ENCODE measurements around the gene MEI1. TPM values are rescaled to one million over a fixed set of nuclear protein-coding genes. Genes with fewer than 3 reads are reported as not detected.
A peak's percentile ranks its signal among the peaks of the same experiment; 100 is the strongest.
"Not testable (repeated sequence)": the region's sequence is repeated elsewhere in the genome, so short reads cannot be mapped to it uniquely, and the experiment has no call there.

The MEI1 gene
- total and polyA plus RNA-seq, 2 donors (not counting 1 experiment from before 2014, with no cell fraction given), result 50.1 to 64.8 TPM

DNA sequence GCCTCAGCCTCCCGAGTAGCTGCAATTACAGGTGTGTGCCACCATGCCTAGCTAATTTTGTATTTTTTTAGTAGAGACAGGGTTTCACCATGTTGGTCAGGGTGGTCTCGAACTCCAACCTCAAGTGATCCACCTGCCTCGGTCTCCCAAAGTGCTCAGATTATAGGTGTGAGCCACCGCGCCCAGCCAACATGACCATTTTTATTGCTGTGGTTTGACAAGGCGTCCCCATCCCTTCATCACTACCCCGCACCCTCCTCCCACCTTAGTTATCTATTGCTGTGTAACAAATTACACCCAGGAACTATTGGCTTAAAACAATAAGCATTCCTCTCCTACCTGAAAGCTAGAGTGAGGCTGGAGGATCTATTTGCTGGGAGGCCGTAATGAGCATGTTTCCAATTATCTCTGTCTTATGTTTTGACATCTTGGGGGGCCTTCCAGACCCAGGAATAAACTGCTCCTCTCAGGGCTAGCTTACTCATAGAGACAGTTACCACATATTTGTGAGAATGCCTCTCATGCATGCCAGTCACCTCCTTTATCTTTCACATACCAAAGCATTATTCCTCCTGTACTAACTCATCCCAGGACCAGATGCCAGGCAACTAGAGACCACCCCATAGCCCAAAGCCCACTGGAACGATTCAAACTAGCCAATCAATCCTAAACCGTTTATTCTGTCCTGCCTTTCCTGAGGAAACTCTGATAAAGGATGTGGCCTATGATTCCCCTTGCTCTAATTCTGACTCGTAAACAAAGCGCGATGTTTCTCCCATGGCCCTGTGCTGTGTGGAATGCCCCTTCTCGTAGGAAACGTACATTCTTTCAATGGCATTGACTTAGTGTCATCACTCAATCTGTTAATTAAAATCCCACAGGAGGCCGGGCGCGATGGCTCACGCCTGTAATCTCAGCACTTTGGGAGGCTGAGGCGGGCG, 30.1 kb upstream of the MEI1 start:
- no peak overlapping the region for H3K4me2 ChIP-seq (replicated peaks; ENCODE audit: low read depth, low read length, poor library complexity, severe bottlenecking)
- intact Hi-C loops (cut with micrococcal nuclease), result loop anchor here (5.0 kb wide), 1 partner anchor 647 kb away; no protein-coding TSS in a partner anchor
- Mint-ChIP-seq H3K4me3 (no peak overlapping the region), H3K9me3 (ENCODE audit: insufficient read depth) (no peaks in the 10 kb centered on the region), H3K27ac (peak overlapping the region; percentile 37), H3K27me3 (no peaks in the 10 kb centered on the region), H3K4me1 (peaks cover 7% of the 10 kb centered on the region)
- H3K36me3 ChIP-seq (replicated peaks in 1 of 2; ENCODE audit: control extremely low read depth in 1 of 2, control insufficient read depth in 1 of 2, extremely low read depth in 1 of 2, insufficient read depth in 2 of 2, low read length in 1 of 2), result peaks cover 5 to 34% of the 10 kb centered on the region in 2 experiments
- H4K20me1 ChIP-seq (ENCODE audit: control insufficient read depth, insufficient read depth, low read length, poor library complexity, severe bottlenecking), result no peaks in the 10 kb centered on the region
- no peak overlapping the region for H3K9ac ChIP-seq (ENCODE audit: low read length)
- H3K27ac ChIP-seq (ENCODE audit: low read length in 2 of 2), result no peak overlapping the region
- no peaks in the 10 kb centered on the region for H3K27me3 ChIP-seq (replicated peaks in 1 of 4; ENCODE audit: control extremely low read depth in 1 of 4, control insufficient read depth in 3 of 4, insufficient read depth in 4 of 4, low read length in 3 of 4)
- H3K9me3 ChIP-seq (ENCODE audit: control extremely low read depth in 1 of 3, control insufficient read depth in 2 of 3, insufficient read depth in 1 of 3, low read length in 2 of 3), result no peaks in the 10 kb centered on the region
- POLR2A ChIA-PET, result interaction anchor here (0.6 to 0.7 kb wide), 2 partner anchors 136 to 275 kb away, joined by 5 to 6 read pairs; no protein-coding TSS in a partner anchor
- no peak for TF ChIP-seq EZH2 (IDR thresholded peaks at IDR 0.05; ENCODE audit: borderline replicate concordance, insufficient read depth, low read depth, low read length, poor library complexity, severe bottlenecking)
- TF ChIP-seq, protein P1, sequence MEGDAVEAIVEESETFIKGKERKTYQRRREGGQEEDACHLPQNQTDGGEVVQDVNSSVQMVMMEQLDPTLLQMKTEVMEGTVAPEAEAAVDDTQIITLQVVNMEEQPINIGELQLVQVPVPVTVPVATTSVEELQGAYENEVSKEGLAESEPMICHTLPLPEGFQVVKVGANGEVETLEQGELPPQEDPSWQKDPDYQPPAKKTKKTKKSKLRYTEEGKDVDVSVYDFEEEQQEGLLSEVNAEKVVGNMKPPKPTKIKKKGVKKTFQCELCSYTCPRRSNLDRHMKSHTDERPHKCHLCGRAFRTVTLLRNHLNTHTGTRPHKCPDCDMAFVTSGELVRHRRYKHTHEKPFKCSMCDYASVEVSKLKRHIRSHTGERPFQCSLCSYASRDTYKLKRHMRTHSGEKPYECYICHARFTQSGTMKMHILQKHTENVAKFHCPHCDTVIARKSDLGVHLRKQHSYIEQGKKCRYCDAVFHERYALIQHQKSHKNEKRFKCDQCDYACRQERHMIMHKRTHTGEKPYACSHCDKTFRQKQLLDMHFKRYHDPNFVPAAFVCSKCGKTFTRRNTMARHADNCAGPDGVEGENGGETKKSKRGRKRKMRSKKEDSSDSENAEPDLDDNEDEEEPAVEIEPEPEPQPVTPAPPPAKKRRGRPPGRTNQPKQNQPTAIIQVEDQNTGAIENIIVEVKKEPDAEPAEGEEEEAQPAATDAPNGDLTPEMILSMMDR (IDR thresholded peaks at IDR 0.05), result no peak
- ATAC-seq (ENCODE audit: low read depth) (no peak), DNase-seq (no peak)
- peaks cover 0 to 13% of the 10 kb centered on the region in 2 donors for H3K4me1 ChIP-seq (ENCODE audit: control insufficient read depth in 2 of 2, insufficient read depth in 2 of 2, low read length in 2 of 2)
- WGBS (ENCODE audit: insufficient coverage), result 92% methylated on average over 14 of the region's 21 CpGs
- peaks cover 23% of the 10 kb centered on the region for H3K79me2 ChIP-seq (ENCODE audit: control insufficient read depth, insufficient read depth, low read length)
- no peak overlapping the region for H3K4me3 ChIP-seq (ENCODE audit: control extremely low read depth in 1 of 5, extremely low read depth in 1 of 5, insufficient read depth in 1 of 5, low read depth in 2 of 5, low read length in 4 of 5)
- H2AFZ ChIP-seq (ENCODE audit: insufficient read depth, low read depth, low read length, poor library complexity, severe bottlenecking), result no peak overlapping the region
- CTCF ChIA-PET, result interaction anchor here (0.6 to 3.1 kb wide), 4 partner anchors 11 to 321 kb away, joined by 3 to 23 read pairs (median 4); partner anchors contain the start of gene MEI1

DNA sequence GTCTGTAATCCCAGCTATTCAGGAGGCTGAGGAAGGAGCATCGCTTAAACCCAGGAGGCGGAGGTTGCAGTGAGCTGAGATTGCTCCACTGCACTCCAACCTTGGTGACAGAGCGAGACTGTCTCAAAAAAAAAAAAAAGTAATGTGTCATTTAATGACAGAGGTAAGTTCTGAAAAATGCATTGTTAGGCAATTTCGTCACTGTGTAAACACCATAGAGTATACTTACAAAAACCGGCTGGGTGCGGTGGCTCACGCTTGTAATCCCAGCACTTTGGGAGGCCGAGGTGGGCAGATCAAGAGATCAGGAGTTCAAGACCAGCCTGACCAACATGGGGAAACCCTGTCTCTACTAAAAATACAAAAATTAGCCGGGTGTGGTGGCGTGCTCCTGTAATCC, 27.2 kb upstream of the MEI1 start:
- Histone ChIP-seq H3K36me3 (replicated peaks in 1 of 2; ENCODE audit: control extremely low read depth in 1 of 2, control insufficient read depth in 1 of 2, extremely low read depth in 1 of 2, insufficient read depth in 2 of 2, low read length in 1 of 2) (peaks cover 4 to 35% of the 10 kb centered on the region in 2 experiments), H3K79me2 (ENCODE audit: control insufficient read depth, insufficient read depth, low read length) (peaks cover 29% of the 10 kb centered on the region)
- H3K27me3 ChIP-seq (replicated peaks in 1 of 4; ENCODE audit: control extremely low read depth in 1 of 4, control insufficient read depth in 3 of 4, insufficient read depth in 4 of 4, low read length in 3 of 4); POLR2A ChIA-PET; H3K9me3 Mint-ChIP-seq (ENCODE audit: insufficient read depth); H3K4me1 ChIP-seq (ENCODE audit: control insufficient read depth in 2 of 2, insufficient read depth in 2 of 2, low read length in 2 of 2); H3K27ac Mint-ChIP-seq; H3K4me2 ChIP-seq (replicated peaks; ENCODE audit: low read depth, low read length, poor library complexity, severe bottlenecking); H3K4me3 Mint-ChIP-seq; H3K9ac ChIP-seq (ENCODE audit: low read length); H4K20me1 ChIP-seq (ENCODE audit: control insufficient read depth, insufficient read depth, low read length, poor library complexity, severe bottlenecking); H3K9me3 ChIP-seq (ENCODE audit: control extremely low read depth in 1 of 3, control insufficient read depth in 2 of 3, insufficient read depth in 1 of 3, low read length in 2 of 3); H3K27me3 Mint-ChIP-seq; DNase-seq; ATAC-seq (ENCODE audit: low read depth); H3K27ac ChIP-seq (ENCODE audit: low read length in 2 of 2); intact Hi-C loops (cut with micrococcal nuclease); H3K4me1 Mint-ChIP-seq; H2AFZ ChIP-seq (ENCODE audit: insufficient read depth, low read depth, low read length, poor library complexity, severe bottlenecking); H3K4me3 ChIP-seq (ENCODE audit: control extremely low read depth in 1 of 5, extremely low read depth in 1 of 5, insufficient read depth in 1 of 5, low read depth in 2 of 5, low read length in 4 of 5): not testable (repeated sequence)
- WGBS (ENCODE audit: insufficient coverage), result 98% methylated on average over 5 of the region's 10 CpGs
- CTCF ChIA-PET, result interaction anchor here (1.2 to 1.8 kb wide), 3 partner anchors 8 to 269 kb away, joined by 3 to 5 read pairs (median 3); no protein-coding TSS in a partner anchor

All from B cell (primary cell).